Fibroblast of villous mesenchyme (primary cell): Measurements from ENCODE around the gene KCNT2. TPM values are rescaled to one million over a fixed set of nuclear protein-coding genes. Genes with fewer than 3 reads are reported as not detected.
"Not testable (repeated sequence)": the region's sequence is repeated elsewhere in the genome, so short reads cannot be mapped to it uniquely, and the experiment has no call there.

Source experiments
- DNase-seq: peaks from one replicate; pipeline ENCODE4 v3.0.0-alpha.2; 2010; ENCODE audit warnings: low read depth
- H3K4me3 ChIP-seq: 2 replicates; pipeline ENCODE4 v1.5.1; 2011; ENCODE audit warnings: low read depth, mild to moderate bottlenecking, low read length
- total RNA-seq: library from RNA; depleted of rRNA; stranded (reverse); fragments of >200 nt; gene quantifications from 2 replicates; pipeline ENCODE4 v1.2.3, GENCODE V29; 2012
- TF ChIP-seq, protein P1 (sequence below): IDR thresholded peaks from 2 replicates; pipeline ENCODE4 v1.5.1; 2012; ENCODE audit warnings: low read depth, mild to moderate bottlenecking, low read length; ENCODE audit not compliant: insufficient read depth

Gene KCNT2
- total RNA-seq, 1 donor: 7.3 TPM

DNA sequence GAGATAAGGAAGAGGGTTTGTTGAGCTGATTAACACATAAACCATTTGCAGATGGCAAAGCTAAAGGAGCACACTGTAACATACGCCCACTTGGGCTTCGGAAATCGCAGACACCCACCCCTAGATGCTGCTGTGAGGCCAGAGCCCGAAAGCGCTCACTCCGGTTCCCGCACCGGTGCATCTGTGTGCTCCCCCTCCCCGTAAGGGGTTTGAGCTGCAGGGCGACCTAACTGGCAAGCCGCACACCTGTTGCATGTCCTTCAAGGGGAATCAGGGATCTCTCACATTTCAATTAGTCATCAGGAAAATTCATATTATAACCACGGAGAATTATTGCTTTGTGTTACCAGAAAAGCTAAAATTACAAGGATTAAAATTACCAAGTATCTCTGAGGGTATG, 42.2 kb upstream of the KCNT2 start:
- TF ChIP-seq, protein P1, sequence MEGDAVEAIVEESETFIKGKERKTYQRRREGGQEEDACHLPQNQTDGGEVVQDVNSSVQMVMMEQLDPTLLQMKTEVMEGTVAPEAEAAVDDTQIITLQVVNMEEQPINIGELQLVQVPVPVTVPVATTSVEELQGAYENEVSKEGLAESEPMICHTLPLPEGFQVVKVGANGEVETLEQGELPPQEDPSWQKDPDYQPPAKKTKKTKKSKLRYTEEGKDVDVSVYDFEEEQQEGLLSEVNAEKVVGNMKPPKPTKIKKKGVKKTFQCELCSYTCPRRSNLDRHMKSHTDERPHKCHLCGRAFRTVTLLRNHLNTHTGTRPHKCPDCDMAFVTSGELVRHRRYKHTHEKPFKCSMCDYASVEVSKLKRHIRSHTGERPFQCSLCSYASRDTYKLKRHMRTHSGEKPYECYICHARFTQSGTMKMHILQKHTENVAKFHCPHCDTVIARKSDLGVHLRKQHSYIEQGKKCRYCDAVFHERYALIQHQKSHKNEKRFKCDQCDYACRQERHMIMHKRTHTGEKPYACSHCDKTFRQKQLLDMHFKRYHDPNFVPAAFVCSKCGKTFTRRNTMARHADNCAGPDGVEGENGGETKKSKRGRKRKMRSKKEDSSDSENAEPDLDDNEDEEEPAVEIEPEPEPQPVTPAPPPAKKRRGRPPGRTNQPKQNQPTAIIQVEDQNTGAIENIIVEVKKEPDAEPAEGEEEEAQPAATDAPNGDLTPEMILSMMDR: no peak
- DNase-seq: no peak
- no peak overlapping the region for H3K4me3 ChIP-seq

DNA sequence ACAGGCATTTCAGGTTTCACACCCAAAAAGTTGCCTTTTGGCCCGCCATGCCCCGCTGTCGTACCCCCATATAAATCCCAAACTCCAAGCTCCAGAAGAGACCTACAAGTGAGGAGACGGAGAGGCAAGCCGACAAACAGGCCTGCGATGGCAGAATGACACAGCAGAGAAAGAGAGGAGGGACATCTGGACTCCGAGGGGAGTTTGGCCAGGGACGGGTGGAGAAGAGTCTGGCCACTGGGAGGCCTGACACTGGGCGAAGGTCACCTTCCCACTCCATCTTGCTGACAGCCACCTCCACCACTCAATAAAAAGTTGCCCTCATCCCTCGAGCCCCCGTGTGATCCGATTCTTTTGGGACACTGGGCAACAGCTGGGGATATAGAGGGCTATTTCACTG, 41.8 kb upstream of the KCNT2 start:
- no peak overlapping the region for H3K4me3 ChIP-seq
- TF ChIP-seq, protein P1: no peak
- no peak for DNase-seq

DNA sequence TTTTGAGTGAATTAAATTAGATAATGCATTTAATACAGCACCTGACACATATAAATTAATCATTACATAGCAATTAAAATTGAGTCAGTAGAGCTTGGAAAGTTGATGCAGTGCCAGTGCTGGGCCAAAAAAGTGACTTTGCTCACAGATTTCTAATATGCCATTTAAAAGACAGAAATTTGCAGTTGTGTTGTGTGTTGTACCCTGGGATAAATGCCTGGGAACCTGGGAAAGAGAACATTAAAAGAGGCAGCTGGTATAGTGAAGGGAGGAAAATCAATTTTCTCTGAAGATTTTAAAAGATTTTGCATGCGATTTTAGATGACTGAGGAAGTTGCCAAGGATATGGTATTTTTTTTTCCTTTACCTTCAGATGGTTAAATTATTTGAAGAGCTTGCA, 32.7 kb upstream of the KCNT2 start:
- TF ChIP-seq, protein P1: no peak
- no peak overlapping the region for H3K4me3 ChIP-seq
- no peak for DNase-seq

DNA sequence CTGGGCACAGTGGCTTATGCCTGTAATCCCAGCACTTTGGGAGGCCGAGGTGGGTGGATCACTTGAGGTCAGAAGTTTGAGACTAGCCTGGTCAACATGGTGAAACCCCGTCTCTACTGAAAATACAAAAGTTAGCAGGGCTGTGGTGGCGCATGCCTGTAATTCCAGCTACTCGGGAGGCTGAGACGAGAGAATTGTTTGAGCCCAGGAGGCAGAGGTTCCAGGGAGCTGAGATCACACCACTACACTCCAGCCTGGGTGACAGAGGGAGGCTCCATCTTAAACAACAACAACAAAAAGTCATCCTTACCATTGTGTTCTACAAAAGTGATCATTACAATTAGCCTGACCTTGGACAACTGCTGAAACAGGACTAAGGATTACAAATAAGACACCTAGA, 31.1 kb upstream of the KCNT2 start:
- not testable (repeated sequence) for H3K4me3 ChIP-seq, DNase-seq

DNA sequence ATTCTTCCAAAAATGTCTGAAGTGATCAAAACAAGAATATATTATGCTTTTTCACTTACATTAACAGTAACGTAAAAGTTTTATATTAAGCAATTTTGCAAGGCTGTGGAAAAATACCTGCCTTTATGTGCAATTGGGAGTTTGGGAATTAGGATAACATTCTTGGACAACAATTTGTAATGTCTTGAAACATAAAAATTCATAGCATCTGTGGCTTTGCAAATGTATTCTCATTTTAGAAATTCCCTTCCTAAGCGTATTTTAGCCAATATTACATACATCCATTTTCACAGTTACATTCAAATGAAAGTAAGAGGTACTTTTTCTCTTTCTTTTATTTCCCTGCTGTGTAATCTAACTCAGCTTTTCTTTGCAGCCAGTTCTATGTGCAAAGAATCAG, 30.2 kb upstream of the KCNT2 start:
- no peak for DNase-seq
- TF ChIP-seq, protein P1: no peak
- H3K4me3 ChIP-seq: no peak overlapping the region

DNA sequence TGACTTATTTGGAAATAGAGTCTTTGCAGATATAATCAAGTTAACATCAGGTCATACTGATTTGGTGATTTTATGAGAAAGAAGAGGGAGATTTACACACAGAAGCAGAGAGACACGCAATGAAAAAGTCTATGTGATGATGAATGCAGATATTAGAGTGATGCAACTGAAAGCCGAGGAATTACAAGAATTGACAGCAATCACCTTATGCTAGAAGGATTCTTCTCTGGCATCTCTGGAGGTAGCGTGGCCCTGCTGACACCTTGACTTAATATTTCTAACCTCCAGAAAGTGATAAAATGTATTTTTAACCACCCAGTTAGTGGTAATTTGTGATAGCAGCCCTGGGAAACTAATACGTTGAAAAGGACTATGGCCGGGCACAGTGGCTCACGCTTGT, 29.4 kb upstream of the KCNT2 start:
- no peak for DNase-seq
- no peak overlapping the region for H3K4me3 ChIP-seq
- TF ChIP-seq, protein P1: no peak

DNA sequence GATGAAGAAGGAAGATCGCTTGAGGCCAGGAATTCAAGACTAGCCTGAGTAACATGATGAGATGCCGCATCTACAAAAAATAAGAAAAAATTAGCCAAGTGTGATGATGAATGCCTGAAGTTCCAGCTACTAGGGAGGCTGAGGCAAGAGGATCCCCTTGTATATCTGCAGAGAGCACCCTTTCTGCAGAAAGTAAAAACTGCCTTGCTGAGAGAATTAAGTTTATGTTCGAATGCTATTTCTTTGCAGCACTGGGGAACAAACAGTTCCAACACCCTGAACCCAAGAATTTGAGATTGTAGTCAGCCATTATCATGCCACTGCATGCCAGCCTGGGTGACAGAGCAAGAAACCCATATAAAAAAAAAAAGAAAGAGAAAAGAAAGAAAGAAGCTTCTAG, 20.6 kb upstream of the KCNT2 start:
- TF ChIP-seq, protein P1: no peak
- no peak overlapping the region for H3K4me3 ChIP-seq
- no peak for DNase-seq

DNA sequence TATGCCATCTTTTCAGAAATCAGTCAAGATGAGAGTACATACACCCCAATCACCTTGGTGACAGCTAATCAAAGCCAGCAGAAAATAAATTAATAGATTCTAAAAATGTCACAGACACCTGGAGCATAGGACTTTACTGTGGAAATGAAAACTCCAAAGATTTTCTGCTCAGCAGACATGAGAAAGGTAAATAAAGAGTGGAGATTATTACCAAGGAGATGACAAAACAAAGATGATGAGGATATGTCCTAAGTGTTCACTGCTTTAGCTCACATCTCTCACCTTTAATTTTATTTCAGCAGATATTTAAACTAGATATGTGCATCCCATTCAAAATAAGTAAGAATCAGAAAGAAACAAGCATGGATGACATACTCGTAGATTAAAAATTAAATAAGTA, 14.8 kb upstream of the KCNT2 start:
- no peak for DNase-seq
- TF ChIP-seq, protein P1: no peak
- H3K4me3 ChIP-seq: no peak overlapping the region
